ENCODE results near the gene DPH7.

DPH7 gene

DNA sequence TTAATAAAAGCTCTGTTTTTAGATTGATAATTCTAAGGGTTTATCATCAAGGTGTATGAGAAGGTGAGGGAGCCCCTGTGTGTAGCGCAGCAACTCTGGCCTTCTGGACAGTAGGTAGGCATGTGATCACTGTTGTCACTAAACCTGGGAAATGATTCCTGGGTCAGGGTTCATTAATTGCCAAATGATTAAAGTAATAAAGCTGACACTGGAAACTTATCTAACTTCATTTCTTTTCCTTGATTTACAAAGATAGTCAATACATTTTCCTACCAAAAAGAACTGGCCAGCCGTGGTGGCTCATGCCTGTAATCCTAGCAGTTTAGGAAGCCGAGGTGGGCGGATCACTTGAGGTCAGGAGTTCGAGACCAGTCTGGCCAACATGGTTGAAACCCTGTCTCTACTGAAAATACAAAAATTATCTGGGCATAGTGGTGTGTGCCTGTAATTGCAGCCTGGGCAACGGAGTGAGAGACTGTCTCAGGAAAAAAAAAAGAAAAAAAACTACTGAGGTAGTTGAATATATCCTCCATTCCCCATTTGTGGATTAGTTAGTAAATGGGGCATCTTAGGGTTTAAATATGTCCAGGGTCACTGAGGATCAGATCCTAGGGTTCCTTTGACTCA, 42.5 kb upstream of the DPH7 start:
- Histone ChIP-seq H3K9ac (ENCODE audit: low read depth, low read length, poor library complexity, severe bottlenecking) (peak overlapping the region; percentile 89), H3K27me3 (ENCODE audit: insufficient read depth, low read length, poor library complexity, severe bottlenecking) (no peaks in the 10 kb centered on the region), H3K4me1 (ENCODE audit: insufficient read depth, low read length, poor library complexity, severe bottlenecking) (peaks cover 36% of the 10 kb centered on the region), H3K9me2 (replicated peaks; ENCODE audit: low read depth, low read length) (no peaks in the 10 kb centered on the region), H3K36me3 (ENCODE audit: insufficient read depth, low read length) (no peaks in the 10 kb centered on the region), H3K4me3 (ENCODE audit: low read length, poor library complexity, severe bottlenecking) (peak overlapping the region; percentile 97), H4K20me1 (ENCODE audit: insufficient read depth, low read length, poor library complexity, severe bottlenecking) (peaks cover 64% of the 10 kb centered on the region), H2AFZ (ENCODE audit: low read length) (no peak overlapping the region), H3K79me2 (ENCODE audit: insufficient read depth, low read length) (peaks cover 87% of the 10 kb centered on the region), H3K4me2 (ENCODE audit: low read depth, low read length, poor library complexity, severe bottlenecking) (peak overlapping the region; percentile 95), H3F3A (ENCODE audit: low read depth) (no peaks in the 10 kb centered on the region), H3K9me3 (ENCODE audit: insufficient read depth, low read depth, low read length) (no peaks in the 10 kb centered on the region)
- TF ChIP-seq, protein P1, sequence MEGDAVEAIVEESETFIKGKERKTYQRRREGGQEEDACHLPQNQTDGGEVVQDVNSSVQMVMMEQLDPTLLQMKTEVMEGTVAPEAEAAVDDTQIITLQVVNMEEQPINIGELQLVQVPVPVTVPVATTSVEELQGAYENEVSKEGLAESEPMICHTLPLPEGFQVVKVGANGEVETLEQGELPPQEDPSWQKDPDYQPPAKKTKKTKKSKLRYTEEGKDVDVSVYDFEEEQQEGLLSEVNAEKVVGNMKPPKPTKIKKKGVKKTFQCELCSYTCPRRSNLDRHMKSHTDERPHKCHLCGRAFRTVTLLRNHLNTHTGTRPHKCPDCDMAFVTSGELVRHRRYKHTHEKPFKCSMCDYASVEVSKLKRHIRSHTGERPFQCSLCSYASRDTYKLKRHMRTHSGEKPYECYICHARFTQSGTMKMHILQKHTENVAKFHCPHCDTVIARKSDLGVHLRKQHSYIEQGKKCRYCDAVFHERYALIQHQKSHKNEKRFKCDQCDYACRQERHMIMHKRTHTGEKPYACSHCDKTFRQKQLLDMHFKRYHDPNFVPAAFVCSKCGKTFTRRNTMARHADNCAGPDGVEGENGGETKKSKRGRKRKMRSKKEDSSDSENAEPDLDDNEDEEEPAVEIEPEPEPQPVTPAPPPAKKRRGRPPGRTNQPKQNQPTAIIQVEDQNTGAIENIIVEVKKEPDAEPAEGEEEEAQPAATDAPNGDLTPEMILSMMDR (conservative IDR thresholded peaks at IDR 0.05; ENCODE audit: low read length) = peak; percentile 52
- TF ChIP-seq EZH2phosphoT487 (IDR thresholded peaks at IDR 0.05; ENCODE audit: borderline replicate concordance) = no peak

DNA sequence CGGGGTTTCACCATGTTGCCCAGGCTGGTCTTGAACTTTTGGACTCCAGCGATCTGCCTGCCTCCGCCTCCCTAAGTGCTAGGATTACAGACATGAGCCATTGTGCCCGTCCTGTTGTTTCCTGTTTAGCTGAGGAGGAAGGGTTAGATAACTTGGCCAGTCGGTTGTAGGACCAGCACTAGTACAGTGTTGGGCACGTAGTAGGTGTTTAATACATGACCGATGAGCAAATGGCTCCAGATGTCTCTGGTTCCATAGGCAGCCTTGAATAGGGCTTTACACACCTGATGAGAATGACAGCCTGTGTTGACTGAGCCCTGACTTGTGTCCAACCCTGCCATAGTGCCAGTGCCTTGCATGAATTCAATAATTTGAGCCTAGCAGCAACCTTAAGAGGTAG, 41.9 kb upstream of the DPH7 start:
- Histone ChIP-seq H3K4me3 (ENCODE audit: low read length, poor library complexity, severe bottlenecking) (peak overlapping the region; percentile 97), H3K4me1 (ENCODE audit: insufficient read depth, low read length, poor library complexity, severe bottlenecking) (peaks cover 36% of the 10 kb centered on the region), H4K20me1 (ENCODE audit: insufficient read depth, low read length, poor library complexity, severe bottlenecking) (peaks cover 63% of the 10 kb centered on the region), H3F3A (ENCODE audit: low read depth) (no peaks in the 10 kb centered on the region), H3K4me2 (ENCODE audit: low read depth, low read length, poor library complexity, severe bottlenecking) (peak overlapping the region; percentile 95), H3K36me3 (ENCODE audit: insufficient read depth, low read length) (no peaks in the 10 kb centered on the region), H3K27me3 (ENCODE audit: insufficient read depth, low read length, poor library complexity, severe bottlenecking) (no peaks in the 10 kb centered on the region), H3K9me3 (ENCODE audit: insufficient read depth, low read depth, low read length) (no peaks in the 10 kb centered on the region), H3K9me2 (replicated peaks; ENCODE audit: low read depth, low read length) (no peaks in the 10 kb centered on the region), H3K79me2 (ENCODE audit: insufficient read depth, low read length) (peaks cover 92% of the 10 kb centered on the region), H2AFZ (ENCODE audit: low read length) (no peak overlapping the region), H3K9ac (ENCODE audit: low read depth, low read length, poor library complexity, severe bottlenecking) (peak overlapping the region; percentile 89)
- no peak for TF ChIP-seq EZH2phosphoT487 (IDR thresholded peaks at IDR 0.05; ENCODE audit: borderline replicate concordance)
- TF ChIP-seq, protein P1 (conservative IDR thresholded peaks at IDR 0.05; ENCODE audit: low read length) = no peak

DNA sequence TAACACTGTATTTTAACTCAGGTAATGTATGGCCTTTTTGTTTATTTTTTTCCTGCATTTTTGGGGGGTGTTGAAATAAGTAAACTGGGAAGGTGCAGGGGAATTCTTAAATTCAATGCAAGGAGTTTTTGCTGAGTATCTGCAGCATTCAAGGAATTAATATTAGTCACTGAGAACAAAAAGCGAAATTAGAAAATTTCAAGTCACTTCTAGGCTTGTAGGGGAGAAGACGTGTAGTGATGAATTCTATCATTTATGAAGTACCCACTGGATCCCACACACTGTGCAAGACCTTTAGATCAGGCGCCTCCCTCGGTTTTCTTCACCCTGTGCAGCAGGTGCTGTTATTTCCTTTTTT, 41.3 kb upstream of the DPH7 start:
- Histone ChIP-seq H3K36me3 (ENCODE audit: insufficient read depth, low read length) (no peaks in the 10 kb centered on the region), H3K4me3 (ENCODE audit: low read length, poor library complexity, severe bottlenecking) (peak overlapping the region; percentile 97), H2AFZ (ENCODE audit: low read length) (no peak overlapping the region), H3K27me3 (ENCODE audit: insufficient read depth, low read length, poor library complexity, severe bottlenecking) (no peaks in the 10 kb centered on the region), H3K9ac (ENCODE audit: low read depth, low read length, poor library complexity, severe bottlenecking) (peak overlapping the region; percentile 89), H3K4me1 (ENCODE audit: insufficient read depth, low read length, poor library complexity, severe bottlenecking) (peaks cover 33% of the 10 kb centered on the region), H3K79me2 (ENCODE audit: insufficient read depth, low read length) (peaks cover 87% of the 10 kb centered on the region), H3K9me3 (ENCODE audit: insufficient read depth, low read depth, low read length) (no peaks in the 10 kb centered on the region), H3K9me2 (replicated peaks; ENCODE audit: low read depth, low read length) (no peaks in the 10 kb centered on the region), H4K20me1 (ENCODE audit: insufficient read depth, low read length, poor library complexity, severe bottlenecking) (peaks cover 58% of the 10 kb centered on the region), H3F3A (ENCODE audit: low read depth) (no peaks in the 10 kb centered on the region), H3K4me2 (ENCODE audit: low read depth, low read length, poor library complexity, severe bottlenecking) (peak overlapping the region; percentile 95)
- TF ChIP-seq, protein P1 (conservative IDR thresholded peaks at IDR 0.05; ENCODE audit: low read length) = no peak
- no peak for TF ChIP-seq EZH2phosphoT487 (IDR thresholded peaks at IDR 0.05; ENCODE audit: borderline replicate concordance)
